HepG2 (cell line): Measurements from ENCODE around the gene GCDH. TPM values are rescaled to one million over a fixed set of nuclear protein-coding genes. Genes with fewer than 3 reads are reported as not detected.

ENCODE experiments used
- DNMT1 ChIP-seq: sonication (generic); formaldehyde crosslinking; IDR thresholded peaks from 2 replicates; pipeline ENCODE4 v1.5.1; 2020; ENCODE audit warnings: mild to moderate bottlenecking, missing genetic modification reagents
- DPF2 ChIP-seq: sonication (generic); formaldehyde crosslinking; IDR thresholded peaks from 2 replicates; pipeline ENCODE4 v1.4.0; 2020; ENCODE audit warnings: mild to moderate bottlenecking, low read depth, missing genetic modification reagents, borderline replicate concordance
- DR1 ChIP-seq: sonication (generic); formaldehyde crosslinking; IDR thresholded peaks from 2 replicates; pipeline ENCODE4 v1.8.0; 2021; ENCODE audit warnings: mild to moderate bottlenecking, missing genetic modification reagents, inconsistent platforms
- ETS1 ChIP-seq: sonication (generic); formaldehyde crosslinking; IDR thresholded peaks from 2 replicates; pipeline ENCODE4 v1.4.0; 2020; ENCODE audit warnings: missing genetic modification reagents
- FOXA3 ChIP-seq: IDR thresholded peaks from 2 replicates; pipeline ENCODE4 v1.6.1; 2016; ENCODE audit warnings: missing genetic modification reagents, missing compliant biosample characterization
- HCFC1 ChIP-seq: fragments of 150-350 bp; IDR thresholded peaks from 2 replicates; pipeline ENCODE4 v1.6.1; 2014; ENCODE audit warnings: low read depth, low read length
- IKZF4 ChIP-seq: sonication (generic); formaldehyde crosslinking; IDR thresholded peaks from 2 replicates; pipeline ENCODE4 v1.5.1; 2020; ENCODE audit warnings: borderline replicate concordance, mild to moderate bottlenecking, low read depth, missing genetic modification reagents; ENCODE audit errors: not compliant biosample characterization
- KDM3A ChIP-seq: IDR thresholded peaks from 2 replicates; pipeline ENCODE4 v1.6.1; 2018; ENCODE audit warnings: low read depth, missing compliant biosample characterization
- MIER2 ChIP-seq: IDR thresholded peaks from 2 replicates; pipeline ENCODE4 v1.6.1; 2016; ENCODE audit warnings: missing biosample characterization, missing genetic modification reagents
- MLXIP ChIP-seq: sonication (generic); formaldehyde crosslinking; IDR thresholded peaks from 2 replicates; pipeline ENCODE4 v1.9.0; 2021; ENCODE audit warnings: missing genetic modification reagents, borderline replicate concordance
- NFE2L1 ChIP-seq: sonication (generic); formaldehyde crosslinking; IDR thresholded peaks from 2 replicates; pipeline ENCODE4 v1.4.0; 2020; ENCODE audit warnings: missing genetic modification reagents, mild to moderate bottlenecking, borderline replicate concordance
- NONO ChIP-seq, 2 experiments: fragments of 450-650 bp in 1 of 2; sonication (generic) in 1 of 2; formaldehyde crosslinking in 1 of 2; IDR thresholded peaks in 1 of 2; conservative IDR thresholded peaks in 1 of 2; 2 replicates each; pipeline versions ENCODE4 v1.6.1 to v1.8.0; 2017 to 2022; ENCODE audit warnings: mild to moderate bottlenecking in 1 of 2, missing genetic modification reagents in 1 of 2, moderate library complexity in 1 of 2
- SCMH1 ChIP-seq: sonication (generic); formaldehyde crosslinking; IDR thresholded peaks from 2 replicates; pipeline ENCODE4 v1.9.0; 2021; ENCODE audit warnings: missing genetic modification reagents, mild to moderate bottlenecking, borderline replicate concordance
- TBX3 ChIP-seq: fragments of 450-650 bp; IDR thresholded peaks from 2 replicates; pipeline ENCODE4 v1.6.1; 2017; ENCODE audit warnings: antibody characterized with exemption, mild to moderate bottlenecking, inconsistent platforms, borderline replicate concordance
- ZNF24 ChIP-seq: fragments of 450-650 bp; IDR thresholded peaks from 2 replicates; pipeline ENCODE4 v1.6.1; 2017; ENCODE audit warnings: antibody characterized with exemption, mild to moderate bottlenecking
- ZNF616 ChIP-seq: sonication (generic); formaldehyde crosslinking; IDR thresholded peaks from 2 replicates; pipeline ENCODE4 v1.5.0; 2020; ENCODE audit warnings: low read depth, mild to moderate bottlenecking, missing genetic modification reagents
- ZNF709 ChIP-seq: sonication (generic); formaldehyde crosslinking; IDR thresholded peaks from 2 replicates; pipeline ENCODE4 v1.5.0; 2020; ENCODE audit warnings: mild to moderate bottlenecking, missing genetic modification reagents
- polyA plus RNA-seq, 8 experiments: library from polyadenylated mRNA; depleted of rRNA in 3 of 8; stranded (reverse) in 7 of 8; unstranded in 1 of 8; fragments of >200 nt; fragmentation: Illumina TruSeq in 4 of 8; extraction: Trizol in 4 of 8; gene quantifications; 2 replicates each; pipeline versions ENCODE4 v1.2.1 to v1.2.3, GENCODE V29; 2011 to 2016; ENCODE audit warnings: low read depth in 4 of 8, missing spikeins in 1 of 8, mixed read lengths in 1 of 8; ENCODE audit not compliant: insufficient read depth in 1 of 8
- total RNA-seq, 5 experiments: library from RNA; depleted of rRNA; stranded (reverse); fragments of >200 nt; fragmentation: Illumina TruSeq; extraction: Trizol; gene quantifications; 2 replicates each; pipeline ENCODE4 v1.2.3, GENCODE V29; 2016; ENCODE audit warnings: low read depth in 1 of 5

Gene GCDH
- total and polyA plus RNA-seq, 2 of the 13 experiments (the other 11 are each of a cell fraction or from before 2014, with no cell fraction given): 15.1 to 38.0 TPM

GRCh38 chr19:12884926-12885748 is 5.8 kb upstream of the GCDH start (continued):
- no peak for TF ChIP-seq IKZF4 (CRISPR knock-in tag)
- TF ChIP-seq DR1: no peak
- TF ChIP-seq MLXIP (CRISPR knock-in tag): no peak
- peak; percentile 57; the same call in 1 of the 2 replicates for TF ChIP-seq KDM3A (CRISPR knock-in tag)
- no peak for TF ChIP-seq ZNF24
- no peak for TF ChIP-seq MIER2 (CRISPR knock-in tag)
- TF ChIP-seq DNMT1: no peak; the same call in 1 of the 2 replicates
- no peak for TF ChIP-seq HCFC1
- TF ChIP-seq ZNF616 (CRISPR knock-in tag): no peak
- TF ChIP-seq NFE2L1 (CRISPR knock-in tag): no peak
- no peak for TF ChIP-seq ZNF709 (CRISPR knock-in tag)
- no peak for TF ChIP-seq TBX3
- no peak for TF ChIP-seq NONO (IDR thresholded peaks at IDR 0.05)
- TF ChIP-seq NONO (CRISPR knock-in tag; conservative IDR thresholded peaks at IDR 0.05): peak; percentile 55; the same call in 1 of the 2 replicates
- no peak for TF ChIP-seq SCMH1 (CRISPR knock-in tag)
- no peak for TF ChIP-seq FOXA3
- TF ChIP-seq DPF2: no peak
- no peak for TF ChIP-seq ETS1 (CRISPR knock-in tag)
